HEK293 (cell line): Measurements from ENCODE around the gene KANSL1L.

Experiments
- CTCF ChIP-seq: fragments of 450-650 bp; formaldehyde crosslinking; IDR thresholded peaks from 2 replicates; pipeline ENCODE4 v1.5.1; 2016; ENCODE audit warnings: missing biosample characterization, missing genetic modification characterization
- ELK4 ChIP-seq: IDR thresholded peaks from 2 replicates; pipeline ENCODE4 v1.6.1; 2011; ENCODE audit warnings: mild to moderate bottlenecking, low read depth, low read length, borderline replicate concordance
- REST ChIP-seq: fragments of 450-650 bp; formaldehyde crosslinking; IDR thresholded peaks from 2 replicates; pipeline ENCODE4 v1.5.1; 2016; ENCODE audit warnings: missing biosample characterization, missing genetic modification characterization
- SALL2 ChIP-seq: fragments of 450-650 bp; formaldehyde crosslinking; IDR thresholded peaks from 2 replicates; pipeline ENCODE4 v1.5.0; 2017; ENCODE audit warnings: missing biosample characterization, mild to moderate bottlenecking, missing genetic modification characterization, borderline replicate concordance
- ZBTB10 ChIP-seq: fragments of 450-650 bp; formaldehyde crosslinking; IDR thresholded peaks from 2 replicates; pipeline ENCODE4 v1.5.1; 2016; ENCODE audit warnings: missing biosample characterization, missing genetic modification characterization
- ZBTB48 ChIP-seq: fragments of 450-650 bp; formaldehyde crosslinking; IDR thresholded peaks from 2 replicates; pipeline ENCODE4 v1.5.1; 2016; ENCODE audit warnings: missing biosample characterization, missing genetic modification characterization
- ZBTB49 ChIP-seq: fragments of 450-650 bp; formaldehyde crosslinking; IDR thresholded peaks from 2 replicates; pipeline ENCODE4 v1.5.1; 2016; ENCODE audit warnings: missing biosample characterization, missing genetic modification characterization, low read depth
- ZNF138 ChIP-seq: fragments of 450-650 bp; formaldehyde crosslinking; IDR thresholded peaks from 2 replicates; pipeline ENCODE4 v1.5.1; 2016; ENCODE audit warnings: missing biosample characterization, missing genetic modification characterization, borderline replicate concordance
- ZNF155 ChIP-seq: fragments of 450-650 bp; formaldehyde crosslinking; IDR thresholded peaks from 2 replicates; pipeline ENCODE4 v1.5.1; 2016; ENCODE audit warnings: missing biosample characterization, missing genetic modification characterization
- ZNF18 ChIP-seq: fragments of 450-650 bp; formaldehyde crosslinking; IDR thresholded peaks from 2 replicates; pipeline ENCODE4 v1.5.1; 2016; ENCODE audit warnings: missing biosample characterization, missing genetic modification characterization
- ZNF302 ChIP-seq: fragments of 450-650 bp; formaldehyde crosslinking; IDR thresholded peaks from 2 replicates; pipeline ENCODE4 v1.5.1; 2016; ENCODE audit warnings: missing biosample characterization, missing genetic modification characterization, low read depth
- ZNF530 ChIP-seq: fragments of 450-650 bp; formaldehyde crosslinking; IDR thresholded peaks from 2 replicates; pipeline ENCODE4 v1.5.1; 2016; ENCODE audit warnings: low read depth, missing biosample characterization, missing genetic modification characterization
- ZNF785 ChIP-seq: fragments of 450-650 bp; formaldehyde crosslinking; IDR thresholded peaks from 2 replicates; pipeline ENCODE4 v1.5.1; 2016; ENCODE audit warnings: missing biosample characterization, missing genetic modification characterization
- ZNF792 ChIP-seq: fragments of 450-650 bp; formaldehyde crosslinking; IDR thresholded peaks from 2 replicates; pipeline ENCODE4 v1.5.1; 2016; ENCODE audit warnings: missing biosample characterization, missing genetic modification characterization

- TF ChIP-seq CTCF (tag by site-specific recombination) (no peak), REST (tag by site-specific recombination) (no peak), ELK4 (no peak), ZNF785 (tag by site-specific recombination) (no peak), ZBTB10 (tag by site-specific recombination) (no peak), ZBTB49 (no peak), ZNF138 (no peak), ZNF302 (no peak), ZNF155 (tag by site-specific recombination) (no peak), ZNF530 (no peak), ZNF792 (tag by site-specific recombination) (no peak), ZBTB48 (tag by site-specific recombination) (no peak), ZNF18 (tag by site-specific recombination) (no peak), SALL2 (tag by site-specific recombination) (no peak)
Observed at GRCh38 chr2:210112871-210113270, 58.3 kb downstream of the KANSL1L start.
